GM11168 (cell line): ENCODE data around the gene APOBR.
"Not testable (repeated sequence)": the region's sequence is repeated elsewhere in the genome, so short reads cannot be mapped to it uniquely, and the experiment has no call there.

Experiments used
- in situ Hi-C: fragments of 300-500 bp; cut with MboI; formaldehyde crosslinking; loops from one replicate; pipeline ENCODE4 v1.12.0; 2022; ENCODE audit warnings: low sequenced_read_pairs; ENCODE audit not compliant: unreplicated experiment

Gene APOBR

GRCh38 chr16:28498666-28499381 lies 4.4 kb downstream of the APOBR start:
- in situ Hi-C loops = no loop called here

- in situ Hi-C loops = no loop called here
Observed at GRCh38 chr16:28499854-28500253, 5.4 kb downstream of the APOBR start.

GRCh38 chr16:28500476-28501180 lies 6.2 kb downstream of the APOBR start:
- in situ Hi-C loops = not testable (repeated sequence)

GRCh38 chr16:28501258-28502232 lies 7.1 kb downstream of the APOBR start:
- in situ Hi-C loops = no loop called here

- in situ Hi-C loops = no loop called here
Observed at GRCh38 chr16:28502290-28502689, 7.8 kb downstream of the APOBR start.

- in situ Hi-C loops = no loop called here
Observed at GRCh38 chr16:28503470-28504259, 9.2 kb downstream of the APOBR start.

GRCh38 chr16:28504707-28505404 lies 10.4 kb downstream of the APOBR start:
- in situ Hi-C loops = no loop called here

- in situ Hi-C loops = no loop called here
Observed at GRCh38 chr16:28505489-28506137, 11.2 kb downstream of the APOBR start.

- in situ Hi-C loops = no loop called here
Observed at GRCh38 chr16:28511031-28511430, 16.6 kb downstream of the APOBR start.

GRCh38 chr16:28511801-28512789 lies 17.7 kb downstream of the APOBR start:
- in situ Hi-C loops = no loop called here

- in situ Hi-C loops = no loop called here
Observed at GRCh38 chr16:28513484-28514181, 19.2 kb downstream of the APOBR start.

GRCh38 chr16:28514246-28514645 lies 19.8 kb downstream of the APOBR start:
- in situ Hi-C loops = no loop called here

GRCh38 chr16:28520672-28521071 lies 26.2 kb downstream of the APOBR start:
- in situ Hi-C loops = no loop called here

GRCh38 chr16:28521436-28521835 lies 27.0 kb downstream of the APOBR start:
- in situ Hi-C loops = no loop called here

- in situ Hi-C loops = no loop called here
Observed at GRCh38 chr16:28522792-28523191, 28.3 kb downstream of the APOBR start.

- in situ Hi-C loops = no loop called here
Observed at GRCh38 chr16:28524681-28525171, 30.3 kb downstream of the APOBR start.
